H9 (cell line): ENCODE results near the gene CCDC80. TPM values are rescaled to one million over a fixed set of nuclear protein-coding genes. Genes with fewer than 3 reads are reported as not detected.

Experiments used
- DNase-seq: peaks from one replicate; pipeline ENCODE4 v3.0.0-alpha.2; 2017
- H2AFZ ChIP-seq: one replicate; pipeline ENCODE4 v1.6.1; 2013; ENCODE audit warnings: mild to moderate bottlenecking, low read length, control low read depth, moderate library complexity
- H2AK5ac ChIP-seq: 2 replicates; pipeline ENCODE4 v1.6.1; 2013; ENCODE audit warnings: low read length, control low read depth, mixed read lengths; ENCODE audit not compliant: insufficient read length
- H2BK120ac ChIP-seq: one replicate; pipeline ENCODE4 v1.6.1; 2013; ENCODE audit warnings: low read depth, mild to moderate bottlenecking, low read length, control low read depth, inconsistent platforms; ENCODE audit not compliant: poor library complexity, severe bottlenecking
- H2BK12ac ChIP-seq: 2 replicates; pipeline ENCODE4 v1.6.1; 2013; ENCODE audit warnings: low read length, control low read depth, mixed read lengths, low read depth; ENCODE audit not compliant: insufficient read length
- H2BK15ac ChIP-seq: 2 replicates; pipeline ENCODE4 v1.6.1; 2013; ENCODE audit warnings: low read depth, low read length, control low read depth
- H2BK20ac ChIP-seq: one replicate; pipeline ENCODE4 v1.6.1; 2013; ENCODE audit warnings: low read depth, mild to moderate bottlenecking, low read length, control low read depth, inconsistent platforms; ENCODE audit not compliant: poor library complexity, severe bottlenecking
- H2BK5ac ChIP-seq: 2 replicates; pipeline ENCODE4 v1.6.1; 2013; ENCODE audit warnings: low read length, control low read depth, mixed read lengths; ENCODE audit not compliant: insufficient read length
- H3K14ac ChIP-seq: 2 replicates; pipeline ENCODE4 v1.6.1; 2013; ENCODE audit warnings: low read length, control low read depth; ENCODE audit not compliant: insufficient read depth
- H3K18ac ChIP-seq: 2 replicates; pipeline ENCODE4 v1.6.1; 2013; ENCODE audit warnings: low read depth, mild to moderate bottlenecking, mixed read lengths, low read length, control low read depth; ENCODE audit not compliant: insufficient read length
- H3K23ac ChIP-seq: 2 replicates; pipeline ENCODE4 v1.6.1; 2013; ENCODE audit warnings: low read length, control low read depth, mixed read lengths, low read depth; ENCODE audit not compliant: insufficient read length
- H3K23me2 ChIP-seq: 2 replicates; pipeline ENCODE4 v1.6.1; 2013; ENCODE audit warnings: low read depth, mild to moderate bottlenecking, mixed read lengths, low read length, control low read depth; ENCODE audit not compliant: insufficient read length, poor library complexity, severe bottlenecking
- H3K27ac ChIP-seq: 2 replicates; pipeline ENCODE4 v1.5.1; 2013; ENCODE audit warnings: low read length, control low read depth, mixed read lengths, low read depth; ENCODE audit not compliant: insufficient read length
- H3K27me3 ChIP-seq: 2 replicates; pipeline ENCODE4 v1.6.1; 2013; ENCODE audit warnings: low read length, control low read depth, inconsistent platforms; ENCODE audit not compliant: insufficient read depth
- H3K4ac ChIP-seq: 2 replicates; pipeline ENCODE4 v1.6.1; 2013; ENCODE audit warnings: low read depth, mild to moderate bottlenecking, control low read depth, inconsistent platforms, low read length, moderate library complexity
- H3K4me1 ChIP-seq: 2 replicates; pipeline ENCODE4 v1.6.1; 2013; ENCODE audit warnings: low read length, control low read depth, inconsistent platforms; ENCODE audit not compliant: insufficient read depth
- H3K4me2 ChIP-seq: 2 replicates; pipeline ENCODE4 v1.6.1; 2013; ENCODE audit warnings: low read length, control low read depth, mixed read lengths; ENCODE audit not compliant: insufficient read length, insufficient read depth
- H3K56ac ChIP-seq: 2 replicates; pipeline ENCODE4 v1.6.1; 2013; ENCODE audit warnings: low read depth, mild to moderate bottlenecking, mixed read lengths, low read length, control low read depth; ENCODE audit not compliant: insufficient read length
- H3K79me1 ChIP-seq: 2 replicates; pipeline ENCODE4 v1.6.1; 2013; ENCODE audit warnings: low read depth, mild to moderate bottlenecking, moderate library complexity, low read length, control low read depth, inconsistent platforms; ENCODE audit not compliant: insufficient read depth, poor library complexity, severe bottlenecking
- H3K79me2 ChIP-seq: 2 replicates; pipeline ENCODE4 v1.6.1; 2013; ENCODE audit warnings: low read length, control low read depth, inconsistent platforms; ENCODE audit not compliant: insufficient read depth
- H3K9ac ChIP-seq: 2 replicates; pipeline ENCODE4 v1.6.1; 2013; ENCODE audit warnings: low read length, control low read depth, mixed read lengths; ENCODE audit not compliant: insufficient read length; ENCODE audit errors: extremely low read depth
- H3K9me3 ChIP-seq: one replicate; pipeline ENCODE4 v1.6.1; 2013; ENCODE audit warnings: low read depth, low read length, inconsistent platforms; ENCODE audit not compliant: control insufficient read depth
- H3T11ph ChIP-seq: one replicate; pipeline ENCODE4 v1.6.1; 2013; ENCODE audit warnings: mild to moderate bottlenecking, low read length, control low read depth, inconsistent platforms
- H4K20me1 ChIP-seq: one replicate; pipeline ENCODE4 v1.6.1; 2013; ENCODE audit not compliant: control insufficient read depth, insufficient read length, insufficient read depth
- H4K5ac ChIP-seq: 2 replicates; pipeline ENCODE4 v1.6.1; 2013; ENCODE audit warnings: low read depth, mild to moderate bottlenecking, mixed read lengths, low read length, control low read depth; ENCODE audit not compliant: insufficient read length
- H4K8ac ChIP-seq: replicated peaks from 2 replicates; pipeline ENCODE4 v1.6.1; 2013; ENCODE audit warnings: low read length, control low read depth, mixed read lengths, low read depth; ENCODE audit not compliant: insufficient read length
- H4K91ac ChIP-seq: 2 replicates; pipeline ENCODE4 v1.6.1; 2013; ENCODE audit warnings: low read depth, mild to moderate bottlenecking, moderate library complexity, mixed read lengths, low read length, control low read depth; ENCODE audit not compliant: insufficient read length
- H3K27ac Mint-ChIP-seq, 3 experiments: 2 replicates in 2 of 3; 3 replicates in 1 of 3; pipeline ENCODE4 v1.8.0; 2020 to 2021; ENCODE audit warnings: mixed read lengths in 3 of 3, mild to moderate bottlenecking in 1 of 3, moderate library complexity in 1 of 3
- H3K27me3 Mint-ChIP-seq: 2 replicates; pipeline ENCODE4 v1.8.0; 2021; ENCODE audit warnings: low read depth, mild to moderate bottlenecking, moderate library complexity, mixed read lengths
- H3K36me3 Mint-ChIP-seq, 3 experiments: 2 replicates in 2 of 3; 3 replicates in 1 of 3; pipeline ENCODE4 v1.8.0; 2020 to 2021; ENCODE audit warnings: low read depth in 3 of 3, mixed read lengths in 3 of 3; ENCODE audit not compliant: insufficient read depth in 1 of 3
- H3K4me1 Mint-ChIP-seq, 2 experiments: 2 replicates each; pipeline ENCODE4 v1.8.0; 2020; ENCODE audit warnings: mixed read lengths in 2 of 2
- H3K4me3 Mint-ChIP-seq, 2 experiments: 2 replicates in 1 of 2; 3 replicates in 1 of 2; pipeline ENCODE4 v1.8.0; 2020 to 2021; ENCODE audit warnings: mild to moderate bottlenecking in 2 of 2, mixed read lengths in 2 of 2, moderate library complexity in 1 of 2
- H3K9me3 Mint-ChIP-seq, 2 experiments: 2 replicates in 1 of 2; 3 replicates in 1 of 2; pipeline ENCODE4 v1.8.0; 2020; ENCODE audit warnings: mild to moderate bottlenecking in 2 of 2, mixed read lengths in 2 of 2, moderate library complexity in 1 of 2
- WGBS: extraction: QIAGEN DNeasy Blood & Tissue Kit; methylation state at CpG from one replicate; pipeline ENCODE4 v1.1.7; 2013; ENCODE audit warnings: missing lambda C conversion rate, low lambda C conversion rate, mixed read lengths; ENCODE audit not compliant: insufficient read length; ENCODE audit errors: extremely low coverage; 5-methylcytosine and 5-hydroxymethylcytosine counted together
- total RNA-seq: library from RNA; stranded (reverse); gene quantifications from 2 replicates; pipeline ENCODE4 v1.2.1, GENCODE V29; 2021
- TF ChIP-seq, protein P1 (sequence below): fragments of 200-600 bp; sonication (generic); conservative IDR thresholded peaks from 3 replicates; pipeline ENCODE4 v1.8.0; 2021; ENCODE audit warnings: antibody characterized with exemption, mild to moderate bottlenecking

Gene CCDC80
- total RNA-seq, 1 experiment from 2014 or later = 5.4 TPM

DNA sequence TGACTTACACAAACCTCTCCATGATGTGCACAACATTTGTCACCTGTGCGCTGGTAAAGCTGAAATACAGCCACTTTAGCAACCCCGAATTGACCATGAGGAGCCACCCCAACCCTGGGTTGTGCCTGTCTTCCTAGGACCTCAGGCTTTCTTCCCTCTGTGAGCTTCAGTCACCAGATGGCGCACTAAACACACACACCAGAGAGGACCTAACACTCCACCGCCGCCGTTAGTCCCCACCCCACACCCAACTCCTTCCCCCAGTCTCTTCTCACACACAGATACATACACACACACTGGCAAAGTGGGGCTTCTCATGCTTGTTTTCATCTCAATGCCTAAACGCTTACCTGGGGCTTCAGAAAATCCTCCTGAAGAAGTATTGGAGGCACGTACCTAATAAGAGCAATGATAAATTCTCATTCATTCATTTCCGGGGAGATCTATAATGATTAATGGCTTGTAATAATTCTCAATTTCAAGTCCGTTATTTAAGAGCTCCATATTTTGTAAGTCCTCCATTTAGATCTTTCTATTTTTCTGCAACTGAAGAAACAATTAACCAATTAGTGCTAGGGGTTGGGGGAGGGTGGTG lies 2.1 kb upstream of the CCDC80 start:
- TF ChIP-seq, protein P1, sequence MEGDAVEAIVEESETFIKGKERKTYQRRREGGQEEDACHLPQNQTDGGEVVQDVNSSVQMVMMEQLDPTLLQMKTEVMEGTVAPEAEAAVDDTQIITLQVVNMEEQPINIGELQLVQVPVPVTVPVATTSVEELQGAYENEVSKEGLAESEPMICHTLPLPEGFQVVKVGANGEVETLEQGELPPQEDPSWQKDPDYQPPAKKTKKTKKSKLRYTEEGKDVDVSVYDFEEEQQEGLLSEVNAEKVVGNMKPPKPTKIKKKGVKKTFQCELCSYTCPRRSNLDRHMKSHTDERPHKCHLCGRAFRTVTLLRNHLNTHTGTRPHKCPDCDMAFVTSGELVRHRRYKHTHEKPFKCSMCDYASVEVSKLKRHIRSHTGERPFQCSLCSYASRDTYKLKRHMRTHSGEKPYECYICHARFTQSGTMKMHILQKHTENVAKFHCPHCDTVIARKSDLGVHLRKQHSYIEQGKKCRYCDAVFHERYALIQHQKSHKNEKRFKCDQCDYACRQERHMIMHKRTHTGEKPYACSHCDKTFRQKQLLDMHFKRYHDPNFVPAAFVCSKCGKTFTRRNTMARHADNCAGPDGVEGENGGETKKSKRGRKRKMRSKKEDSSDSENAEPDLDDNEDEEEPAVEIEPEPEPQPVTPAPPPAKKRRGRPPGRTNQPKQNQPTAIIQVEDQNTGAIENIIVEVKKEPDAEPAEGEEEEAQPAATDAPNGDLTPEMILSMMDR = peak; percentile 85
- Histone ChIP-seq H4K20me1 (no peaks in the 10 kb centered on the region), H3K4me1 (peaks cover 18% of the 10 kb centered on the region), H3K9me3 (no peaks in the 10 kb centered on the region), H2BK15ac (no peak overlapping the region), H3K18ac (no peak overlapping the region), H3K4me2 (no peak overlapping the region), H3K79me1 (no peaks in the 10 kb centered on the region), H3T11ph (no peak overlapping the region), H2AK5ac (no peak overlapping the region), H4K8ac (no peak overlapping the region), H3K27ac (no peak overlapping the region), H2BK20ac (no peak overlapping the region), H4K91ac (no peak overlapping the region), H3K56ac (no peak overlapping the region), H3K23me2 (no peaks in the 10 kb centered on the region), H3K23ac (no peak overlapping the region), H3K14ac (no peak overlapping the region), H3K79me2 (no peaks in the 10 kb centered on the region), H2AFZ (no peak overlapping the region), H2BK5ac (no peak overlapping the region), H3K9ac (no peak overlapping the region), H2BK120ac (no peak overlapping the region), H4K5ac (no peak overlapping the region), H3K27me3 (no peaks in the 10 kb centered on the region), H2BK12ac (no peak overlapping the region), H3K4ac (no peak overlapping the region)
- WGBS = no CpG with 5 or more reads among the region's 10 CpGs
- Mint-ChIP-seq H3K4me1 (peaks cover 18 to 22% of the 10 kb centered on the region in 2 experiments), H3K4me3 (peak overlapping the region in 1 of 2 experiments; percentile 12; a peak in 2 of 5 replicates), H3K9me3 (no peaks in the 10 kb centered on the region), H3K27ac (no peak overlapping the region), H3K27me3 (peaks cover 3% of the 10 kb centered on the region; the same call in 1 of the 2 replicates), H3K36me3 (peaks cover 0 to 9% (median 2%) of the 10 kb centered on the region in 3 experiments; a peak in 1 of 7 replicates)
- peak; percentile 87 for DNase-seq
